Kidney epithelial cell (primary cell): ENCODE data around the gene SMYD1. TPM values are rescaled to one million over a fixed set of nuclear protein-coding genes. Genes with fewer than 3 reads are reported as not detected.

Experiments used
- DNase-seq: peaks from one replicate; pipeline ENCODE4 v3.0.0-alpha.2; 2010; ENCODE audit warnings: low read depth
- H3K27me3 ChIP-seq: 2 replicates; pipeline ENCODE4 v1.6.0; 2011; ENCODE audit warnings: low read length; ENCODE audit not compliant: control insufficient read depth, insufficient read depth
- H3K36me3 ChIP-seq: 2 replicates; pipeline ENCODE4 v1.5.1; 2011; ENCODE audit warnings: low read length; ENCODE audit not compliant: control insufficient read depth, insufficient read depth
- H3K4me3 ChIP-seq: 2 replicates; pipeline ENCODE4 v1.5.1; 2011; ENCODE audit warnings: low read depth, mild to moderate bottlenecking, control low read depth, low read length
- CTCF ChIP-seq: IDR thresholded peaks from 2 replicates; pipeline ENCODE4 v1.5.1; 2011; ENCODE audit warnings: mild to moderate bottlenecking, moderate library complexity, low read length, control low read depth, inconsistent platforms; ENCODE audit not compliant: insufficient read depth, poor library complexity, severe bottlenecking
- total RNA-seq: library from RNA; depleted of rRNA; stranded (reverse); fragments of >200 nt; gene quantifications from 2 replicates; pipeline ENCODE4 v1.2.3, GENCODE V29; 2015

Gene SMYD1
- total RNA-seq, 1 donor from 2014 or later, result not detected

- no peaks in the 10 kb centered on the region for H3K27me3 ChIP-seq
- H3K4me3 ChIP-seq, result no peak overlapping the region
- TF ChIP-seq CTCF, result no peak
- DNase-seq, result no peak
- no peaks in the 10 kb centered on the region for H3K36me3 ChIP-seq
These were observed 18.0 kb downstream of the SMYD1 start for GRCh38 chr2:88085602-88086001.

GRCh38 chr2:88086401-88086800 is 18.8 kb downstream of the SMYD1 start:
- no peak for TF ChIP-seq CTCF
- no peaks in the 10 kb centered on the region for H3K36me3 ChIP-seq
- no peaks in the 10 kb centered on the region for H3K27me3 ChIP-seq
- H3K4me3 ChIP-seq, result no peak overlapping the region
- no peak for DNase-seq

- no peak for DNase-seq
- no peak for TF ChIP-seq CTCF
- Histone ChIP-seq H3K27me3 (no peaks in the 10 kb centered on the region), H3K4me3 (no peak overlapping the region), H3K36me3 (no peaks in the 10 kb centered on the region)
These were observed 19.4 kb downstream of the SMYD1 start for GRCh38 chr2:88087073-88087472.

- Histone ChIP-seq H3K27me3 (no peaks in the 10 kb centered on the region), H3K36me3 (no peaks in the 10 kb centered on the region), H3K4me3 (no peak overlapping the region)
- no peak for TF ChIP-seq CTCF
- DNase-seq, result no peak
These were observed 20.1 kb downstream of the SMYD1 start for GRCh38 chr2:88087763-88088162.

GRCh38 chr2:88088999-88089398 is 21.4 kb downstream of the SMYD1 start:
- no peaks in the 10 kb centered on the region for H3K36me3 ChIP-seq
- H3K4me3 ChIP-seq, result no peak overlapping the region
- TF ChIP-seq CTCF, result no peak
- no peak for DNase-seq
- H3K27me3 ChIP-seq, result no peaks in the 10 kb centered on the region

- Histone ChIP-seq H3K36me3 (no peaks in the 10 kb centered on the region), H3K4me3 (no peak overlapping the region), H3K27me3 (no peaks in the 10 kb centered on the region)
- TF ChIP-seq CTCF, result no peak
- DNase-seq, result no peak
These were observed 23.0 kb downstream of the SMYD1 start for GRCh38 chr2:88090446-88091283.
